Measurements from ENCODE around the gene ADGRF3. TPM values are rescaled to one million over a fixed set of nuclear protein-coding genes. Genes with fewer than 3 reads are reported as not detected.

Gene ADGRF3
- total RNA-seq, 1 experiment from 2014 or later = not detected

DNA sequence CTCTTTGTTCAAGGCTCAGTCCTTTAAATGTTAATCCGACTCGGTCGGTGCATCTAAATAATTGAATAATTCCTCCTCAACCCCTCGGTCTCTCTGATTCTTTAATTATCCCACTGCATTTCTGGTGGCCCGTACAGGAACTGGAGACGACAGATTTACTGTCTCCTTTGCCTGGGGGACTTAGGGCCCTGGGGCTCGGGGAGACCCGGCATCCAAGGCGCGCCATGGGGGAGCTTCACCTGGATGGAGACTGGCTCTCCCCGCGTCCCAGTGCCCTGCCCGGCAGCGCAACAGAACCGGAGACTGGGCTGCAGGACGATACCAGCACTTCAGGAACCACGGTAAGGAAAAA is 48.3 kb downstream of the ADGRF3 start:
- TF ChIP-seq, protein P1, sequence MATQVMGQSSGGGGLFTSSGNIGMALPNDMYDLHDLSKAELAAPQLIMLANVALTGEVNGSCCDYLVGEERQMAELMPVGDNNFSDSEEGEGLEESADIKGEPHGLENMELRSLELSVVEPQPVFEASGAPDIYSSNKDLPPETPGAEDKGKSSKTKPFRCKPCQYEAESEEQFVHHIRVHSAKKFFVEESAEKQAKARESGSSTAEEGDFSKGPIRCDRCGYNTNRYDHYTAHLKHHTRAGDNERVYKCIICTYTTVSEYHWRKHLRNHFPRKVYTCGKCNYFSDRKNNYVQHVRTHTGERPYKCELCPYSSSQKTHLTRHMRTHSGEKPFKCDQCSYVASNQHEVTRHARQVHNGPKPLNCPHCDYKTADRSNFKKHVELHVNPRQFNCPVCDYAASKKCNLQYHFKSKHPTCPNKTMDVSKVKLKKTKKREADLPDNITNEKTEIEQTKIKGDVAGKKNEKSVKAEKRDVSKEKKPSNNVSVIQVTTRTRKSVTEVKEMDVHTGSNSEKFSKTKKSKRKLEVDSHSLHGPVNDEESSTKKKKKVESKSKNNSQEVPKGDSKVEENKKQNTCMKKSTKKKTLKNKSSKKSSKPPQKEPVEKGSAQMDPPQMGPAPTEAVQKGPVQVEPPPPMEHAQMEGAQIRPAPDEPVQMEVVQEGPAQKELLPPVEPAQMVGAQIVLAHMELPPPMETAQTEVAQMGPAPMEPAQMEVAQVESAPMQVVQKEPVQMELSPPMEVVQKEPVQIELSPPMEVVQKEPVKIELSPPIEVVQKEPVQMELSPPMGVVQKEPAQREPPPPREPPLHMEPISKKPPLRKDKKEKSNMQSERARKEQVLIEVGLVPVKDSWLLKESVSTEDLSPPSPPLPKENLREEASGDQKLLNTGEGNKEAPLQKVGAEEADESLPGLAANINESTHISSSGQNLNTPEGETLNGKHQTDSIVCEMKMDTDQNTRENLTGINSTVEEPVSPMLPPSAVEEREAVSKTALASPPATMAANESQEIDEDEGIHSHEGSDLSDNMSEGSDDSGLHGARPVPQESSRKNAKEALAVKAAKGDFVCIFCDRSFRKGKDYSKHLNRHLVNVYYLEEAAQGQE (IDR thresholded peaks at IDR 0.05; ENCODE audit: insufficient read depth in 1 of 2, low read depth in 2 of 2, low read length in 1 of 2) = no peak
- TF ChIP-seq TCF7L2 (IDR thresholded peaks at IDR 0.05; ENCODE audit: low read depth, low read length) (no peak), POLR2AphosphoS5 (IDR thresholded peaks at IDR 0.05; ENCODE audit: low read depth, low read length) (no peak), SIN3A (IDR thresholded peaks at IDR 0.05; ENCODE audit: borderline replicate concordance, insufficient read depth, low read depth, low read length) (no peak)
- TF ChIP-seq, protein P2, sequence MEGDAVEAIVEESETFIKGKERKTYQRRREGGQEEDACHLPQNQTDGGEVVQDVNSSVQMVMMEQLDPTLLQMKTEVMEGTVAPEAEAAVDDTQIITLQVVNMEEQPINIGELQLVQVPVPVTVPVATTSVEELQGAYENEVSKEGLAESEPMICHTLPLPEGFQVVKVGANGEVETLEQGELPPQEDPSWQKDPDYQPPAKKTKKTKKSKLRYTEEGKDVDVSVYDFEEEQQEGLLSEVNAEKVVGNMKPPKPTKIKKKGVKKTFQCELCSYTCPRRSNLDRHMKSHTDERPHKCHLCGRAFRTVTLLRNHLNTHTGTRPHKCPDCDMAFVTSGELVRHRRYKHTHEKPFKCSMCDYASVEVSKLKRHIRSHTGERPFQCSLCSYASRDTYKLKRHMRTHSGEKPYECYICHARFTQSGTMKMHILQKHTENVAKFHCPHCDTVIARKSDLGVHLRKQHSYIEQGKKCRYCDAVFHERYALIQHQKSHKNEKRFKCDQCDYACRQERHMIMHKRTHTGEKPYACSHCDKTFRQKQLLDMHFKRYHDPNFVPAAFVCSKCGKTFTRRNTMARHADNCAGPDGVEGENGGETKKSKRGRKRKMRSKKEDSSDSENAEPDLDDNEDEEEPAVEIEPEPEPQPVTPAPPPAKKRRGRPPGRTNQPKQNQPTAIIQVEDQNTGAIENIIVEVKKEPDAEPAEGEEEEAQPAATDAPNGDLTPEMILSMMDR (IDR thresholded peaks at IDR 0.05) = no peak
- no peaks in the 10 kb centered on the region for H3K9me3 ChIP-seq (ENCODE audit: control insufficient read depth, insufficient read depth, low read depth, low read length)
- no peak for DNase-seq (ENCODE audit: low read depth, low spot score)
- no peak overlapping the region for H3K4me3 ChIP-seq (ENCODE audit: low read depth in 2 of 2, low read length in 2 of 2)
- CTCF ChIA-PET = no interaction called here
- H3K36me3 ChIP-seq (ENCODE audit: control insufficient read depth, insufficient read depth, low read length) = no peaks in the 10 kb centered on the region
- no peak for ATAC-seq
- in situ Hi-C loops (cut with HindIII; ENCODE audit: low pct_unique_long_range_greater_than_20kb, low sequenced_read_pairs) = no loop called here
- H3K27ac ChIP-seq (ENCODE audit: low read length) = no peak overlapping the region
- no TSS peak for BruUV-seq (replicated peaks)
- intact Hi-C loops (cut with micrococcal nuclease; ENCODE audit: unreplicated experiment) = no loop called here
- H3K4me1 ChIP-seq (ENCODE audit: control insufficient read depth, insufficient read depth, low read length) = peaks cover 5% of the 10 kb centered on the region
- POLR2A ChIA-PET = no interaction called here
- H3K27me3 ChIP-seq (ENCODE audit: control insufficient read depth, insufficient read depth, low read length) = no peaks in the 10 kb centered on the region

DNA sequence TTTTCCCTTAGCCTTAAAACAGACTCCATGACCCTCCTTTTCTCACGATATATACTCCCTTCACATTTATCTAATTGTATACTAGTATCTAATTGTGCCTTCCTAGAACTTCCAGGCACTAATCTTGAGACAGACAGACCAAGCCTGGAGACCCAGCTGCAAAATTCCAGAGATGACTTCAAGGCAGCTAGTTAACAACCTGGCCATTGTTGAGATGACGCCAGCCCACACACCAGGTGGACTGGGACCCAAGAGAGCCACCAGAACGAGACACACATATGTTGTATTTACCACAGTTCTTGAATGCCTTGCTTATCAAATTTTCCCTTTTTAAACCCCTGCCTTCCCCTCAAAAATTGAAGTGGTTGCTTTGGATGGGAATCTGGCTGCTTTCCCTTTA is 49.5 kb downstream of the ADGRF3 start:
- no peak for DNase-seq (ENCODE audit: low read depth, low spot score)
- no peak overlapping the region for H3K4me3 ChIP-seq (ENCODE audit: low read depth in 2 of 2, low read length in 2 of 2)
- no peak overlapping the region for H3K27ac ChIP-seq (ENCODE audit: low read length)
- intact Hi-C loops (cut with micrococcal nuclease; ENCODE audit: unreplicated experiment) (no loop called here), in situ Hi-C loops (cut with HindIII; ENCODE audit: low pct_unique_long_range_greater_than_20kb, low sequenced_read_pairs) (no loop called here)
- H3K9me3 ChIP-seq (ENCODE audit: control insufficient read depth, insufficient read depth, low read depth, low read length) = no peaks in the 10 kb centered on the region
- peaks cover 5% of the 10 kb centered on the region for H3K4me1 ChIP-seq (ENCODE audit: control insufficient read depth, insufficient read depth, low read length)
- BruUV-seq (replicated peaks) = no TSS peak
- no peak for ATAC-seq
- H3K36me3 ChIP-seq (ENCODE audit: control insufficient read depth, insufficient read depth, low read length) = no peaks in the 10 kb centered on the region
- TF ChIP-seq TCF7L2 (IDR thresholded peaks at IDR 0.05; ENCODE audit: low read depth, low read length) (no peak), SIN3A (IDR thresholded peaks at IDR 0.05; ENCODE audit: borderline replicate concordance, insufficient read depth, low read depth, low read length) (no peak), POLR2AphosphoS5 (IDR thresholded peaks at IDR 0.05; ENCODE audit: low read depth, low read length) (no peak)
- TF ChIP-seq, protein P1 (IDR thresholded peaks at IDR 0.05; ENCODE audit: insufficient read depth in 1 of 2, low read depth in 2 of 2, low read length in 1 of 2) = no peak
- TF ChIP-seq, protein P2 (IDR thresholded peaks at IDR 0.05) = no peak
- no peaks in the 10 kb centered on the region for H3K27me3 ChIP-seq (ENCODE audit: control insufficient read depth, insufficient read depth, low read length)
- ChIA-PET CTCF (interaction anchor here (0.7 kb wide), 1 partner anchor 544 kb away, joined by 3 read pairs; no protein-coding TSS in a partner anchor), POLR2A (no interaction called here)
